Esophagus muscularis mucosa (tissue), 4 donors: Measurements from ENCODE around the gene AGBL1.

ENCODE experiments used
- EP300 ChIP-seq: sonication (generic); formaldehyde crosslinking; IDR thresholded peaks from one replicate; pipeline ENCODE4 v1.6.1; 2017; ENCODE audit warnings: antibody characterized with exemption
- POLR2A ChIP-seq: fragments of 450-650 bp; IDR thresholded peaks from one replicate; pipeline ENCODE4 v1.6.1; 2017; ENCODE audit warnings: antibody characterized with exemption, moderate library complexity, mild to moderate bottlenecking, low read depth
- POLR2AphosphoS5 ChIP-seq, 2 donors: sonication (generic); formaldehyde crosslinking; IDR thresholded peaks; one replicate each; pipeline ENCODE4 v1.6.1; 2017; ENCODE audit warnings: antibody characterized with exemption in 2 of 2
- TF ChIP-seq, protein P1 (sequence below), 3 experiments: fragments of 200-600 bp in 2 of 3; fragments of 450-650 bp in 1 of 3; sonication (generic) in 2 of 3; IDR thresholded peaks; one replicate each; pipeline ENCODE4 v1.5.1; 2017 to 2019; ENCODE audit warnings: antibody characterized with exemption in 3 of 3, mild to moderate bottlenecking in 2 of 3, moderate library complexity in 1 of 3

DNA sequence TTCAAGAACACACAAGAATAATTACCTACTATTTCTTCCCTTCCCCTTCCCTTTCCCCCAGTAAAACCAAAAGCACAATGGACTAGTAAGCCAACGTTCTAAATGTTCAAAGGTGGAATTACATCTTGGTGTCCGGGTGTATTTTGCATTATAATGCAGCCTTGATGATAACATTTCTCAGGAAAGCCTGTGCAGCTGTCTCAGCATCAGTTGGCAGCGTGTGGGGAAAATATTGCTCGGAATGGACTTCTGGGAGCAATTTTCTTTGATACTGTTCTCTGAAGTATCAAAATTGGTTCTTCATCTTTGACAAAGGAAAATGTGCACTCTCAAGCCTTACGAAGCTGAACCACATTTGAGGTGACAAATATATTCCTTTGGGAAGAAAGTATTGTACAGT is 198.9 kb downstream of the AGBL1 start:
- TF ChIP-seq, protein P1, sequence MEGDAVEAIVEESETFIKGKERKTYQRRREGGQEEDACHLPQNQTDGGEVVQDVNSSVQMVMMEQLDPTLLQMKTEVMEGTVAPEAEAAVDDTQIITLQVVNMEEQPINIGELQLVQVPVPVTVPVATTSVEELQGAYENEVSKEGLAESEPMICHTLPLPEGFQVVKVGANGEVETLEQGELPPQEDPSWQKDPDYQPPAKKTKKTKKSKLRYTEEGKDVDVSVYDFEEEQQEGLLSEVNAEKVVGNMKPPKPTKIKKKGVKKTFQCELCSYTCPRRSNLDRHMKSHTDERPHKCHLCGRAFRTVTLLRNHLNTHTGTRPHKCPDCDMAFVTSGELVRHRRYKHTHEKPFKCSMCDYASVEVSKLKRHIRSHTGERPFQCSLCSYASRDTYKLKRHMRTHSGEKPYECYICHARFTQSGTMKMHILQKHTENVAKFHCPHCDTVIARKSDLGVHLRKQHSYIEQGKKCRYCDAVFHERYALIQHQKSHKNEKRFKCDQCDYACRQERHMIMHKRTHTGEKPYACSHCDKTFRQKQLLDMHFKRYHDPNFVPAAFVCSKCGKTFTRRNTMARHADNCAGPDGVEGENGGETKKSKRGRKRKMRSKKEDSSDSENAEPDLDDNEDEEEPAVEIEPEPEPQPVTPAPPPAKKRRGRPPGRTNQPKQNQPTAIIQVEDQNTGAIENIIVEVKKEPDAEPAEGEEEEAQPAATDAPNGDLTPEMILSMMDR (IDR thresholded peaks at IDR 0.05) = no peak
- TF ChIP-seq POLR2AphosphoS5 (IDR thresholded peaks at IDR 0.05) (no peak), POLR2A (no peak), EP300 (no peak)
